ENCODE measurements around the gene GPR160.
A peak's percentile ranks its signal among the peaks of the same experiment; 100 is the strongest.

GPR160 gene, protein sequence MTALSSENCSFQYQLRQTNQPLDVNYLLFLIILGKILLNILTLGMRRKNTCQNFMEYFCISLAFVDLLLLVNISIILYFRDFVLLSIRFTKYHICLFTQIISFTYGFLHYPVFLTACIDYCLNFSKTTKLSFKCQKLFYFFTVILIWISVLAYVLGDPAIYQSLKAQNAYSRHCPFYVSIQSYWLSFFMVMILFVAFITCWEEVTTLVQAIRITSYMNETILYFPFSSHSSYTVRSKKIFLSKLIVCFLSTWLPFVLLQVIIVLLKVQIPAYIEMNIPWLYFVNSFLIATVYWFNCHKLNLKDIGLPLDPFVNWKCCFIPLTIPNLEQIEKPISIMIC

DNA sequence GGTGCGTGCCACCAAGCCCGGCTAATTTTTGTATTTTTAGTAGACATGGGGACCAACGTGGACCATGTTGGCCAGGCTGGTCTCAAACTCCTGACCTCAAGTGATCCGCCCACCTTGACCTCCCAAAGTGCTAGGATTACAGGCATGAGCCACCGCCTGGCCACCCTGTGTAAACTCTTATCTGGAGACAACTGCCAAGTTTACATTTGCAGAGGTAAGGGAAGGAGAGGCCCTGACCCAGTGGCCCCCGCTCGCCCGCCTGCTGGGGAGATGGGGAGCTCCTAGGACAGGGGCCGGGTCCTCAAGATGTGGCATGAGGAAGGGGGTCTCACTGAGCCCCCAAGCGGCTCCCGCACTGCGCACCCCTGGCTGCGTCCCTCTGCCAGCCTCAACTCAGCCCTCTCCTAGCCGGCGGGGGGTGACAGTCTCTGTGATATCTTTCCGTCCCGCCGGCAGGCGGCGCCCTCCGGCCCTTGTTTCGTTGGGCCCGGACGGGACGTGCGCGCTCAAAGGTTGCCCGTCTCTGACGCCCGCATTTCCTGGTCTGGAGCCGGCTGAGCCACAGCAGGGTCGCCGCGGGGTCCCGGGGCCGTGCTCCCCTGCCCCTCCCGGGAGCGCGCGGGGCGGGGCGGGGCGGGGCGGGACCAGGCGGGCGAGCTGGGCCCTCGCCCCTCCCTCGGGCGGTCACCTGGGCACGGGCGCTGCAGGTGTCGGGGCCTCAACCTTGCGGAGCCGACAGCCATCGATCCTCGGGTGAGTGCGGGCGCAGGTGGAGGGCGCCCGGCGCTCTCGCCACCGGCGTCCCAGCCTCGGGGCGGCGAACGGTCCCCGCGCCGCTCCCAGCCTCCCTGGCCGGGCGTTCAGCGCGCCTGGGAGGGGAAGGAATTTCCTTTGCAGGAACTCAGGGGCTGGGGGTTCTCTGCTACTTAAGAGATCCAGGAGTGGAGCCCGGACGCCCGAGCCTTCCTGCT is at the start of gene GPR160:
GPR160 (plus strand) TSS at position 533 of the 971 bp plus-strand sequence. CDS start 45,978 bp downstream, outside the sequence.
- peak within 1 kb of the TSS; percentile 71 for H3K4me3 ChIP-seq (ENCODE audit: low read depth, low read length)
- no peak for DNase-seq (ENCODE audit: low read depth)

DNA sequence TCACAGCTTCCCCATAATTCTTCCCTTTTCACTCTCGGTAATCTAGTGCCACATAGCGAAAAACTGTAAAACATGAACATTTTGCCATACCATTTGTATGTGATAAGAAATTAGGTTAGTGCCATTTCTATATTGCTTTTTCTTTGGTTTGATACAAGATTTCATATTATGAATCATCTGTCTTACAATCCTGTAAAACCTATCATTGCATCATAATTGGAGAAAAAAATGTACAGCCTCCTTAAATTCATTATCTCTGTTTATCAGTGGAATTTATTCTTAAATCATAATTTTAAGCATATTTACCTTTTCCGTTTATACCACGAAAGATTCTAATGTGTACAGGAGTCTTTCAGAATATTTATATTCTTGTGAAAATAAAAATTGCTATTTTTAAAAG is 47.4 kb upstream of the GPR160 start:
- no peak overlapping the region for H3K4me3 ChIP-seq (ENCODE audit: low read depth, low read length)
- no peak for DNase-seq (ENCODE audit: low read depth)
- TF ChIP-seq, protein P1, sequence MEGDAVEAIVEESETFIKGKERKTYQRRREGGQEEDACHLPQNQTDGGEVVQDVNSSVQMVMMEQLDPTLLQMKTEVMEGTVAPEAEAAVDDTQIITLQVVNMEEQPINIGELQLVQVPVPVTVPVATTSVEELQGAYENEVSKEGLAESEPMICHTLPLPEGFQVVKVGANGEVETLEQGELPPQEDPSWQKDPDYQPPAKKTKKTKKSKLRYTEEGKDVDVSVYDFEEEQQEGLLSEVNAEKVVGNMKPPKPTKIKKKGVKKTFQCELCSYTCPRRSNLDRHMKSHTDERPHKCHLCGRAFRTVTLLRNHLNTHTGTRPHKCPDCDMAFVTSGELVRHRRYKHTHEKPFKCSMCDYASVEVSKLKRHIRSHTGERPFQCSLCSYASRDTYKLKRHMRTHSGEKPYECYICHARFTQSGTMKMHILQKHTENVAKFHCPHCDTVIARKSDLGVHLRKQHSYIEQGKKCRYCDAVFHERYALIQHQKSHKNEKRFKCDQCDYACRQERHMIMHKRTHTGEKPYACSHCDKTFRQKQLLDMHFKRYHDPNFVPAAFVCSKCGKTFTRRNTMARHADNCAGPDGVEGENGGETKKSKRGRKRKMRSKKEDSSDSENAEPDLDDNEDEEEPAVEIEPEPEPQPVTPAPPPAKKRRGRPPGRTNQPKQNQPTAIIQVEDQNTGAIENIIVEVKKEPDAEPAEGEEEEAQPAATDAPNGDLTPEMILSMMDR (IDR thresholded peaks at IDR 0.05; ENCODE audit: control insufficient read depth, extremely low read depth, insufficient read depth) = no peak

More for the DNA sequence above, at the start of gene GPR160:
- TF ChIP-seq, protein P1 (IDR thresholded peaks at IDR 0.05; ENCODE audit: control insufficient read depth, extremely low read depth, insufficient read depth) = peak; percentile 70

DNA sequence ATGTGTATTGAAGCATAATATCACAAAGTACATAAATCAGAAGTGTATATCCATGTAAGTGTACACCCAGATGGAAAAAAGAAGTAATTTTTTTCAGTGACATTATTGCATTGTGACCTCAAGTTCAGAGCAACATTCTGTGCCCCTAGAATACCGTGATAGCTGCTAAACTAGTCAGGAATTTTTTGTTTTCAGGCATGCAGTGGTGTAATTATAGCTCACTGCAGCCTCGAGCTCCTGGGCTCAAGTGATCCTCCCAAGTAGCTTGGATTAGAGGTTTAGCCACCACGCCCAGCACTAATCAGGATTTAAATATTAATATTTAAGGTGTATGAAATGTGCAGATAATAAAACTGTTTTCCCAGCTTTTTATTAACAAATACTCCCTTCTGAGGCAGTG is 45.6 kb upstream of the GPR160 start:
- H3K4me3 ChIP-seq (ENCODE audit: low read depth, low read length) = no peak overlapping the region
- DNase-seq (ENCODE audit: low read depth) = no peak
- TF ChIP-seq, protein P1 (IDR thresholded peaks at IDR 0.05; ENCODE audit: control insufficient read depth, extremely low read depth, insufficient read depth) = no peak

DNA sequence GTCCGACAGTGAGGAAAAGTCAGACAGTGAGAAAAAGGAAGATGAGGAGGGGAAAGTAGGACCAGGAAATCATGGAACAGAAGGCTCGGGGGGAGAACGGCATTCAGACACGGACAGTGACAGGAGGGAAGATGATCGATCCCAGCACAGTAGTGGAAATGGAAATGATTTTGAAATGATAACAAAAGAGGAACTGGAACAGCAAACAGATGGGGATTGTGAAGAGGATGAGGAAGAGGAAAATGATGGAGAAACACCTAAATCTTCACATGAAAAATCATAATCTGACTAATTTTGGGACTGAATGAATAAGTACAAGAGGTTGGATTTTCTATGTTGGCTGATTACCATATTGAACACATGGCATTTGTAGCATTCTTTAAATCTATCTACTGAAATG is 45.0 kb upstream of the GPR160 start:
- H3K4me3 ChIP-seq (ENCODE audit: low read depth, low read length) = no peak overlapping the region
- DNase-seq (ENCODE audit: low read depth) = no peak
- TF ChIP-seq, protein P1 (IDR thresholded peaks at IDR 0.05; ENCODE audit: control insufficient read depth, extremely low read depth, insufficient read depth) = no peak

DNA sequence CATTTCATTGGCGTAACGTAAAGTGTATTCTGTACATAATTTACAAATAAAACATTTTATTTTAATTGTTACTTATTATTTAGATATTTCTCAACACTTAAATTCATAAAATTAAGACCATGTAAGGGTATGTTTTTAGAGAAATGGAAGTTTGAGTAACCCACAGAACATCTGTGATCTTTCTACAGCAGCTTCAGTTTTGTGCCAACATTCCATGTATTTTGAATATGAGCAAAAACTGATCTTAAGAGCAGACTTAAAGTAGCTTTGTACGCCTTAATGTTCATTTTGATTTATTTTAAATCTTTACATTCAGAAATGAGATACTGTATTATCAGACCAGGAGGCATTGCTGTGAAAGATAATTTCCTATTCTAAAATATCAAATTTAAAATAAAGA is 44.0 kb upstream of the GPR160 start:
- TF ChIP-seq, protein P1 (IDR thresholded peaks at IDR 0.05; ENCODE audit: control insufficient read depth, extremely low read depth, insufficient read depth) = no peak
- no peak for DNase-seq (ENCODE audit: low read depth)

DNA sequence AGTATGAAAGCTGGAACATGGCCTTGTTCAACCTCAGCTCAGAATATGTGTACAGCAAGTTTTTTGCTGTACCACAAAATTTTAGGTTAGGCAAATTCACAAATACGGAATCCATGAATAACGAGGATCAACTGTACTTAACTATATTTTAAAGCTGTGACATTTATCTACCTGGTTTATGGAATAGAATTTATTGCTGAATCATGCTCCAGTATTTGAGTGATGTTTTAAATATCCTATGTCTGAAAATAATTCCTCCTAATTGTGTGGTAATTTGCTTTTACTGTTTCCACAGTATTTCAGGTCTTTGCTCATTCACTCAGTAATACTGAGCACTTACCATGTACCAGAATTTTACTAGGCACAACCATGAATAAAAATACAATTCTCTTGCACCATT is 41.7 kb upstream of the GPR160 start:
- H3K4me3 ChIP-seq (ENCODE audit: low read depth, low read length) = no peak overlapping the region
- no peak for DNase-seq (ENCODE audit: low read depth)
- TF ChIP-seq, protein P1 (IDR thresholded peaks at IDR 0.05; ENCODE audit: control insufficient read depth, extremely low read depth, insufficient read depth) = no peak

More for the DNA sequence above, 44.0 kb upstream of the GPR160 start:
- no peak overlapping the region for H3K4me3 ChIP-seq (ENCODE audit: low read depth, low read length)
